K562 (cell line): ENCODE measurements around the gene CUL9. TPM values are rescaled to one million over a fixed set of nuclear protein-coding genes. Genes with fewer than 3 reads are reported as not detected.

ENCODE experiments used
- ATAC-seq: fragments of 200-7000 bp; cut with Tn5 transposase; 3 replicates; pipeline ENCODE4 v1.9.1; 2020; ENCODE audit warnings: moderate library complexity
- BruUV-seq: library from RNA; stranded (reverse); fragments of 400-500 nt; replicated peaks from 2 replicates; lab custom pipeline; 2021; lab: Mats Ljungman, UMichigan
- CTCF ChIA-PET: fragments of 300-600 bp; formaldehyde crosslinking; extraction: SDS; loops from one replicate; lab custom pipeline; 2021; ENCODE audit warnings: low intra/inter-chr PET ratio; lab: Yijun Ruan, JAX
- POLR2A ChIA-PET: fragments of 300-600, 350-650 bp; sonication (Branson Sonifier 250); formaldehyde crosslinking; extraction: SDS; loops from one replicate; lab custom pipeline; 2021; ENCODE audit warnings: antibody characterized with exemption, inconsistent platforms; lab: Yijun Ruan, JAX
- DNase-seq, 4 experiments: peaks; one replicate each; pipeline versions ENCODE4 v3.0.0 to v3.0.0-alpha.2; 2011 to 2018; ENCODE audit warnings: low spot score in 3 of 4, mixed read lengths in 3 of 4; ENCODE audit errors: extremely low read depth in 1 of 4
- FAIRE-seq: peaks from 2 replicates; lab custom pipeline; 2011; peaks lifted over from hg19 to GRCh38; lab: Jason Lieb, UNC
- H2AFZ ChIP-seq: 2 replicates; pipeline ENCODE4 v1.6.0; 2011; ENCODE audit warnings: low read depth, low read length, control low read depth, inconsistent platforms
- H3K27ac ChIP-seq: fragments of 200-600 bp; 3 replicates; pipeline ENCODE4 v1.8.0; 2011; ENCODE audit warnings: low read depth, mild to moderate bottlenecking, control low read depth, inconsistent platforms, low read length, moderate library complexity, mixed read lengths; ENCODE audit errors: extremely low read depth
- H3K27me3 ChIP-seq, 2 experiments: fragments of 300-600 bp in 1 of 2; 2 replicates in 1 of 2; 3 replicates in 1 of 2; pipeline versions ENCODE4 v1.6.0 to v1.8.0; 2011; ENCODE audit warnings: inconsistent platforms in 2 of 2, low read length in 2 of 2, mild to moderate bottlenecking in 1 of 2, mixed read lengths in 1 of 2, moderate library complexity in 1 of 2; ENCODE audit not compliant: control insufficient read depth in 2 of 2, insufficient read depth in 2 of 2
- H3K36me3 ChIP-seq: fragments of 300-600 bp; 3 replicates; pipeline ENCODE4 v1.8.0; 2011; ENCODE audit warnings: mild to moderate bottlenecking, low read length, inconsistent platforms; ENCODE audit not compliant: control insufficient read depth, insufficient read depth
- H3K4me1 ChIP-seq, 2 experiments: fragments of 200-600 bp in 1 of 2; replicated peaks in 1 of 2; 2 replicates in 1 of 2; 3 replicates in 1 of 2; pipeline versions ENCODE4 v1.5.1 to v1.8.0; 2011; ENCODE audit warnings: inconsistent platforms in 2 of 2, low read length in 2 of 2, mild to moderate bottlenecking in 1 of 2, mixed read lengths in 1 of 2, moderate library complexity in 1 of 2; ENCODE audit not compliant: control insufficient read depth in 2 of 2, insufficient read depth in 2 of 2
- H3K4me2 ChIP-seq: 2 replicates; pipeline ENCODE4 v1.6.1; 2011; ENCODE audit warnings: low read length, control low read depth, inconsistent platforms, mixed read lengths; ENCODE audit not compliant: insufficient read depth
- H3K4me3 ChIP-seq: fragments of 200-600 bp; sonication (generic), shearing (Covaris generic); 2 replicates; pipeline ENCODE4 v1.5.1; 2016; ENCODE audit warnings: control low read depth, inconsistent platforms
- H3K79me2 ChIP-seq: fragments of 200-600 bp; 3 replicates; pipeline ENCODE4 v1.8.0; 2011; ENCODE audit warnings: low read length, inconsistent platforms; ENCODE audit not compliant: control insufficient read depth, insufficient read depth
- H3K9ac ChIP-seq, 2 experiments: 2 replicates each; pipeline versions ENCODE4 v1.6.0 to v1.6.1; 2011; ENCODE audit warnings: low read depth in 2 of 2, low read length in 2 of 2, control low read depth in 1 of 2, inconsistent platforms in 1 of 2, mild to moderate bottlenecking in 1 of 2, mixed read lengths in 1 of 2; ENCODE audit not compliant: insufficient read depth in 1 of 2
- H3K9me1 ChIP-seq: one replicate; pipeline ENCODE4 v1.6.0; 2011; ENCODE audit warnings: inconsistent platforms, mild to moderate bottlenecking, low read length, moderate library complexity; ENCODE audit not compliant: control insufficient read depth, insufficient read depth
- H3K9me3 ChIP-seq: replicated peaks from 2 replicates; pipeline ENCODE4 v1.5.1; 2011; ENCODE audit warnings: low read depth, low read length, inconsistent platforms; ENCODE audit not compliant: control insufficient read depth, insufficient read depth
- H4K20me1 ChIP-seq: replicated peaks from 2 replicates; pipeline ENCODE4 v1.6.1; 2011; ENCODE audit warnings: low read length, inconsistent platforms, mixed read lengths; ENCODE audit not compliant: control insufficient read depth, insufficient read depth
- NR0B1 ChIP-seq: fragments of 450-650 bp; IDR thresholded peaks from one replicate; pipeline ENCODE4 v1.6.1; 2018; ENCODE audit warnings: mild to moderate bottlenecking, moderate library complexity; ENCODE audit not compliant: partially characterized antibody
- WGBS: fragments of 100-300 bp; shearing (Covaris generic); methylation state at CpG from one replicate; pipeline ENCODE4 v1.1.6; 2016; ENCODE audit warnings: low coverage, mixed read lengths; ENCODE audit not compliant: insufficient coverage; ENCODE audit errors: missing lambda C conversion rate; 5-methylcytosine and 5-hydroxymethylcytosine counted together
- in situ Hi-C: fragments of 300-500 bp; cut with MboI; formaldehyde crosslinking; loops from 4 replicates; pipeline ENCODE4 v1.15.0; 2018; ENCODE audit warnings: inconsistent platforms, mixed read lengths
- intact Hi-C: fragments of 100-400 bp; cut with micrococcal nuclease; formaldehyde crosslinking; loops from 2 replicates; pipeline ENCODE4 v1.14.2; 2022
- polyA plus RNA-seq, 8 experiments: library from polyadenylated mRNA; depleted of rRNA in 4 of 8; stranded (reverse) in 5 of 8; unstranded in 3 of 8; fragments of >200 nt; fragmentation: Nextera tagmentation in 2 of 8; fragmentation: Illumina TruSeq in 1 of 8; extraction: Ambion mirVana in 2 of 8; extraction: Trizol in 1 of 8; gene quantifications; 2 replicates each; pipeline versions ENCODE4 v1.2.1 to v1.2.3, GENCODE V29; 2011 to 2014; ENCODE audit warnings: inconsistent platforms in 1 of 8, missing spikeins in 1 of 8
- total RNA-seq, 7 experiments: library from RNA; depleted of rRNA in 6 of 7; stranded (reverse); fragments of >200 nt in 6 of 7; fragmentation: Illumina TruSeq in 2 of 7; extraction: Trizol in 2 of 7; gene quantifications; 2 replicates each; pipeline versions ENCODE4 v1.2.1 to v1.2.3, GENCODE V29; 2011 to 2021; ENCODE audit warnings: low replicate concordance in 1 of 7
- TF ChIP-seq, protein P1 (sequence below): sonication (generic); formaldehyde crosslinking; IDR thresholded peaks from 2 replicates; pipeline ENCODE4 v1.8.1; 2023; ENCODE audit warnings: mild to moderate bottlenecking, missing genetic modification reagents

The CUL9 gene
- total and polyA plus RNA-seq, 9 of the 15 experiments (the other 6 are each of a cell fraction or from before 2014, with no cell fraction given): 0.50 to 20.7 (median 6.6) TPM

GRCh38 chr6:43205849-43206248 is 23.9 kb downstream of the CUL9 start:
- no peaks in the 10 kb centered on the region for H3K79me2 ChIP-seq
- no peaks in the 10 kb centered on the region for H3K9me3 ChIP-seq
- in situ Hi-C loops: no loop called here
- H3K27ac ChIP-seq: no peak overlapping the region
- BruUV-seq: no TSS peak
- no peaks in the 10 kb centered on the region; the same call in 1 of the 2 replicates for H4K20me1 ChIP-seq
- intact Hi-C loops: no loop called here
- CTCF ChIA-PET: no interaction called here
- no peak overlapping the region for H3K4me2 ChIP-seq
- WGBS: 55% methylated on average over 10 of the region's 10 CpGs
- H3K9me1 ChIP-seq: no peaks in the 10 kb centered on the region
- peak overlapping the region in 1 of 2 experiments; percentile 64; a peak in 2 of 4 replicates for H3K9ac ChIP-seq
- no peak overlapping the region for H2AFZ ChIP-seq
- no peaks in the 10 kb centered on the region for H3K27me3 ChIP-seq
- 0 out of 3 replicates have a peak, but pooled peaks cover 3% of the 10 kb centered on the region for H3K36me3 ChIP-seq
- no peak for FAIRE-seq
- no peak for DNase-seq
- peaks cover 0 to 3% of the 10 kb centered on the region in 2 experiments; a peak in 1 of 5 replicates for H3K4me1 ChIP-seq
- TF ChIP-seq, protein P1, sequence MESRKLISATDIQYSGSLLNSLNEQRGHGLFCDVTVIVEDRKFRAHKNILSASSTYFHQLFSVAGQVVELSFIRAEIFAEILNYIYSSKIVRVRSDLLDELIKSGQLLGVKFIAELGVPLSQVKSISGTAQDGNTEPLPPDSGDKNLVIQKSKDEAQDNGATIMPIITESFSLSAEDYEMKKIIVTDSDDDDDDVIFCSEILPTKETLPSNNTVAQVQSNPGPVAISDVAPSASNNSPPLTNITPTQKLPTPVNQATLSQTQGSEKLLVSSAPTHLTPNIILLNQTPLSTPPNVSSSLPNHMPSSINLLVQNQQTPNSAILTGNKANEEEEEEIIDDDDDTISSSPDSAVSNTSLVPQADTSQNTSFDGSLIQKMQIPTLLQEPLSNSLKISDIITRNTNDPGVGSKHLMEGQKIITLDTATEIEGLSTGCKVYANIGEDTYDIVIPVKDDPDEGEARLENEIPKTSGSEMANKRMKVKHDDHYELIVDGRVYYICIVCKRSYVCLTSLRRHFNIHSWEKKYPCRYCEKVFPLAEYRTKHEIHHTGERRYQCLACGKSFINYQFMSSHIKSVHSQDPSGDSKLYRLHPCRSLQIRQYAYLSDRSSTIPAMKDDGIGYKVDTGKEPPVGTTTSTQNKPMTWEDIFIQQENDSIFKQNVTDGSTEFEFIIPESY (CRISPR knock-in tag): peak; percentile 36; the same call in 1 of the 2 replicates
- no peak for TF ChIP-seq NR0B1
- peak; percentile 22; the same call in 2 of the 3 replicates for ATAC-seq
- no peak overlapping the region for H3K4me3 ChIP-seq
- POLR2A ChIA-PET: interaction anchor here (0.7 to 1.8 kb wide), 6 partner anchors 13 to 435 kb away, joined by 3 to 10 read pairs (median 3); no protein-coding TSS in a partner anchor
